Activated naive CD4-positive, alpha-beta T cell treated with anti-CD3 and anti-CD28 coated beads, Interleukin-2, amount 10 ng/mL, durations not matched to agents 7 days and 5 days (primary cell): ENCODE data around the gene GHRL.

Source experiments
- CTCF ChIA-PET: fragments of 350-600 bp; sonication (Branson Sonifier 250); formaldehyde crosslinking; loops from one replicate; lab custom pipeline; 2021; ENCODE audit warnings: antibody characterized with exemption; lab: Charles Lee
- DNase-seq: peaks from one replicate; pipeline ENCODE4 v3.0.0-alpha.2; 2020
- H3K27ac Mint-ChIP-seq: one replicate; pipeline ENCODE4 v1.8.0; 2021; ENCODE audit warnings: mild to moderate bottlenecking, moderate library complexity, mixed read lengths
- H3K27me3 Mint-ChIP-seq: one replicate; pipeline ENCODE4 v1.8.0; 2021; ENCODE audit warnings: mild to moderate bottlenecking, mixed read lengths
- H3K36me3 Mint-ChIP-seq: one replicate; pipeline ENCODE4 v1.8.0; 2021; ENCODE audit warnings: mixed read lengths
- H3K4me1 Mint-ChIP-seq: one replicate; pipeline ENCODE4 v1.8.0; 2021; ENCODE audit warnings: mixed read lengths
- H3K4me3 Mint-ChIP-seq: one replicate; pipeline ENCODE4 v1.8.0; 2021; ENCODE audit warnings: mild to moderate bottlenecking, moderate library complexity, mixed read lengths
- H3K9me3 Mint-ChIP-seq: one replicate; pipeline ENCODE4 v1.8.0; 2021; ENCODE audit warnings: mixed read lengths

The GHRL gene

GRCh38 chr3:10292505-10293419, at the start of gene GHRL:
Gene GHRL (minus strand): TSS chr3:10292947. CDS start chr3:10290180, 2,767 bp downstream.
- no peaks in the 10 kb centered on the region for H3K9me3 Mint-ChIP-seq
- H3K4me1 Mint-ChIP-seq: peaks cover 15% of the 10 kb centered on the region
- peak within 1 kb of the TSS; percentile 70 for H3K27ac Mint-ChIP-seq
- H3K27me3 Mint-ChIP-seq: no peaks in the 10 kb centered on the region
- CTCF ChIA-PET: interaction anchor here (0.8 to 1.2 kb wide), 4 partner anchors 13 to 466 kb away, joined by 3 to 4 read pairs (median 3); no protein-coding TSS in a partner anchor
- DNase-seq: no peak
- peaks cover 38% of the 10 kb centered on the region for H3K36me3 Mint-ChIP-seq
- no peak within 1 kb of the TSS for H3K4me3 Mint-ChIP-seq

GRCh38 chr3:10341901-10342398, 49.2 kb upstream of the GHRL start:
- DNase-seq: no peak
- H3K27me3 Mint-ChIP-seq: peaks cover 4% of the 10 kb centered on the region
- no peaks in the 10 kb centered on the region for H3K36me3 Mint-ChIP-seq
- no peak overlapping the region for H3K4me3 Mint-ChIP-seq
- CTCF ChIA-PET: no interaction called here
- no peaks in the 10 kb centered on the region for H3K4me1 Mint-ChIP-seq
- H3K27ac Mint-ChIP-seq: no peak overlapping the region
- H3K9me3 Mint-ChIP-seq: no peaks in the 10 kb centered on the region

DNA sequence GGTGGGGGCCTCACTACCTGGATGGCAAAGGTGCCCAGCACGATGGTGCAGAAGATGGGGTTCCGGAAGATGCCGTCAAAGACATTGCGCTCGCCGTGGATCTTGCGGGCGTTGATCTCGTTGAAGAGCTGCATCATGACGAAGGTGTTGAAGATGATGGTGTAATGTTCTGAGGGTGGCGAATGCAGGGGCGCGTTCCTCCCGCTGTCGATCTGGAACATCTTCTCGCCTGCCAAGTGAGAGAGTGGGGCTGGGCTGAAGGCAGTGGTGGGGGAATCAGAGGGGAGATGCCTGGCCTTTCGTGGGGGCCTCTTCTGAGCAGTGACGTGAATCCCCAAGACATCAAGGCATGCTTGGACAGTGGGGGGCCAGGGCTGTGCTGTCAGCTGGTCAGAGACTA, 47.7 kb upstream of the GHRL start:
- Mint-ChIP-seq H3K4me3 (no peak overlapping the region), H3K4me1 (no peaks in the 10 kb centered on the region), H3K27me3 (peaks cover 4% of the 10 kb centered on the region), H3K9me3 (no peaks in the 10 kb centered on the region), H3K36me3 (no peaks in the 10 kb centered on the region), H3K27ac (no peak overlapping the region)
- no peak for DNase-seq
- CTCF ChIA-PET: interaction anchor here (1.1 to 2.7 kb wide), 2 partner anchors 21 to 399 kb away, joined by 3 to 12 read pairs; no protein-coding TSS in a partner anchor

DNA sequence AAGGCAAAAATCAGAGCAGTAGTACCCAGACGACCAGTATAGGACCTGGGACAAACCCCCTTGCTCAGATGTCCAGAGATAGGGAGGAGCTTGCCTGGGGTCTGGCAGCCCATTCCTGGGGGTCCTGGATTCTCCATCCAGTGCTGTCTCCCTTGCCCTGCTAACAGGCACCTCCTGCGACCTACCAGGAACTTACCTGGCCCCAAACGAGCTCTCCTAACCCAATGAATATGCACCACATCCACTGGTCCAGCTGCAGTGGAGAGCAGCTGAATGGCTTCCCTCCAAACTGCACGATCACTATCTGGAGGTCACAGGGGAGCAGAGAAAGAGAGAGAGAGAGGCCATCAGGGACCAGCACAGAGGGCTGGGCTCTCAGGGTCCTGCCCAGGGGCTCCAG, 47.3 kb upstream of the GHRL start:
- Mint-ChIP-seq H3K27me3 (peaks cover 4% of the 10 kb centered on the region), H3K36me3 (no peaks in the 10 kb centered on the region), H3K27ac (no peak overlapping the region), H3K9me3 (no peaks in the 10 kb centered on the region), H3K4me3 (no peak overlapping the region), H3K4me1 (peaks cover 4% of the 10 kb centered on the region)
- no peak for DNase-seq
- CTCF ChIA-PET: interaction anchor here (1.0 to 2.7 kb wide), 5 partner anchors 10 to 399 kb away, joined by 3 to 12 read pairs (median 5); no protein-coding TSS in a partner anchor

DNA sequence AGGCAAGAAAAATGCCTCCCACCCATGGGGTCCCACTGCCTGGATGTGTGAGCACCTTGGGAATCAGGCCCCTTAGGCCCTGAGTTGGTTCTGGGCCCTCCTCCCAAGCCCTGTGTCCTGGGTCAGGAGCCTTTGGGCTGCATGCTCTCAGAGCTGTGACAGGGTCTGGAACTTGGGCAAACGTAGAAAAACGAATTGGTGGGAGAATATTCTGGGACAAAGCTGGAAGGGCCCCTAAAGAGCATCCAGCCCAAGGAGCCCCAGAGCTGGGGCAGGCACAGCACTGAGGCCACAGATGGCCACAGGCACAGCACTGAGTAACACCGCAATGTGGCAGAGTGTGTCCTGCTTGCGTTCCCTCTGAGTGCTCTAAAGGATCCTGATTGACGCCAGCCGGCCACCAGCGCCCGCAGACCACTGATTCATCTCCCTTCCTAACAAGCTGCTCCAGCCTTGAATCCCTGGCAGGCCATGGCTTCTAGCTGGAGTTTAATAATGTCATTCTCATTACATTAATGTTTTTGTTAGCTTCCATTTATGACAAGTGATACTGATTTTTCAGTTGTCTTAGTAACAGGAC, 46.7 kb upstream of the GHRL start:
- peaks cover 6% of the 10 kb centered on the region for H3K4me1 Mint-ChIP-seq
- no peaks in the 10 kb centered on the region for H3K36me3 Mint-ChIP-seq
- no peak overlapping the region for H3K27ac Mint-ChIP-seq
- CTCF ChIA-PET: interaction anchor here (0.7 to 2.7 kb wide), 7 partner anchors 9 to 400 kb away, joined by 3 to 12 read pairs (median 3); no protein-coding TSS in a partner anchor
- no peak for DNase-seq
- H3K4me3 Mint-ChIP-seq: no peak overlapping the region
- no peaks in the 10 kb centered on the region for H3K9me3 Mint-ChIP-seq
- H3K27me3 Mint-ChIP-seq: peaks cover 8% of the 10 kb centered on the region

DNA sequence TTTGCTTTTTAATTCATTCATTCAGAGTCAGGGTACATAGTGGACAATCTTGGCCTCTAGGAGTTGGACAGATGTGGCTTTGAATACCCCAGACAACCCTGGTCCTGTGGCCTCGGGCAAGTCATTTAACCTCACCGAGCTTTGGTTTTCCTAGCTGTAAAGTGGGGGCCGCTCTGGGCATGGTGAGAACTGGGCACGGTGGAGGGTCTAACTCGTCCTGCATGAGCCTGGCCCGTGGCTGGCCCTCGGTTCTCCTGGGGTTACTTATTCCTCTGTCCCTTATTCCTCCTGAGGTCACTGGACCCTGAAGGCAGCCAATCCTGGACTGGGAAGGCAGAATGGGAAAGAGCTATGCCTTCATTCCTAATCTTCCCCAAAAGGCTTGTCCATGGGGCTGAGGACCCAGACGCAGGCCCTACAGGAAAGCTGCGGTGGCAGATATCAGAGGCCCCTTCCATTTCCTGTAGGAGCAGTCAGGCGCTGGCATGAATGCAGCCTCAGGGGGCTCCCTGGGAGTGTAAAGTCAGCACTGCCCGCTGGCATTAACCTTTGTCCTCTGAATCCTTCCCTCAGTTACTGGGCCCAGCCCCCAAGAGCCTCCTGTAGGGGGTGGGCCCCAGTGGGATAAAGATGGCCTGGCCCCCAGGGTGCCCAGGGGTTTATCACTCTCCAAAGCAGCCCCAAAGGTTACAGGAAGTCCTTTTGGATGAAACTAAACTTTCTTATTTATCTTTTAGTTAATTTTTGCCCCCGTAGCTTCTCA, 46.0 kb upstream of the GHRL start:
- Mint-ChIP-seq H3K9me3 (no peaks in the 10 kb centered on the region), H3K36me3 (no peaks in the 10 kb centered on the region), H3K27ac (no peak overlapping the region), H3K27me3 (peaks cover 9% of the 10 kb centered on the region), H3K4me1 (peaks cover 6% of the 10 kb centered on the region), H3K4me3 (no peak overlapping the region)
- no peak for DNase-seq
- CTCF ChIA-PET: interaction anchor here (1.0 to 2.7 kb wide), 4 partner anchors 9 to 400 kb away, joined by 3 to 12 read pairs (median 4); no protein-coding TSS in a partner anchor

DNA sequence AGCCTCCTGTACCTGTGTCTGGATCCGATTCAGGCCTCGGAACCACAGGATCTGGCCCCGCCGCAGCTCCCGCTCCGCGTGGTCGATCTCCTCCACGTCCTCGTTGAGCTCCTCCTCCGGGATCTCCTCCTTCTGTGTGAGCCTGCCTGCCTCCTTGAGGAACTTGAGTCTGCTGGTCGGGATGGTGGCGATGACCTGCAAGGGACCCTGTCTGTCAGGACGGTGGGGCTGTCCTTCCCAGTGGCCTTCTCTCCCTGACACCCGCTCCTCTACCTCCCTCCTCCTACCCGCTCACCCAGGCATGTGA, 45.4 kb upstream of the GHRL start:
- Mint-ChIP-seq H3K4me3 (no peak overlapping the region), H3K27ac (no peak overlapping the region), H3K36me3 (no peaks in the 10 kb centered on the region), H3K9me3 (no peaks in the 10 kb centered on the region), H3K4me1 (peaks cover 10% of the 10 kb centered on the region), H3K27me3 (peaks cover 9% of the 10 kb centered on the region)
- CTCF ChIA-PET: no interaction called here
- no peak for DNase-seq

- H3K27ac Mint-ChIP-seq: no peak overlapping the region
- peaks cover 14% of the 10 kb centered on the region for H3K4me1 Mint-ChIP-seq
- peaks cover 11% of the 10 kb centered on the region for H3K27me3 Mint-ChIP-seq
- H3K9me3 Mint-ChIP-seq: no peaks in the 10 kb centered on the region
- no peaks in the 10 kb centered on the region for H3K36me3 Mint-ChIP-seq
- no peak overlapping the region for H3K4me3 Mint-ChIP-seq
- CTCF ChIA-PET: no interaction called here
- no peak for DNase-seq
These were observed 44.8 kb upstream of the GHRL start for GRCh38 chr3:10337323-10338163.

DNA sequence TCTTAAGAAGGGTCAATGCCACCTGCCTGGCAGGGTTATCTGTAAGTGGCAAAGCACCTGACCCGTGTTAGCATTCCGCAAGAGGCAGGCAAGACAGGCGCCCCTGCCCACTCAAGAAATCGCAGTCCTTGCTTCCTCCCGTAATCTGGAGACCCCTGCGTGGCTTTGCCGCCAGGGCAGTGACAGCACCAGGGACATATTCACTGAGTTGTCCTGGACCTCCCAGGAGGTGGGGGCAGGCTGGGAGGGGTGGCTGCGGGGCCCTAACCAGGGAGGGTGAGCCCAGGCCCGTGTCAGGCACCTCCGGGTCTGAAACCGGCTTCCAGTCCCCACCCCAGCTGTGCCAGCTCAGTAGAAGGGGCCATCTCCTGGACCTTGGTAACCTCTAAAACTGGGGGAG, 44.0 kb upstream of the GHRL start:
- CTCF ChIA-PET: no interaction called here
- Mint-ChIP-seq H3K27me3 (peaks cover 17% of the 10 kb centered on the region), H3K27ac (no peak overlapping the region), H3K9me3 (no peaks in the 10 kb centered on the region), H3K4me3 (no peak overlapping the region), H3K4me1 (peaks cover 14% of the 10 kb centered on the region), H3K36me3 (no peaks in the 10 kb centered on the region)
- no peak for DNase-seq

DNA sequence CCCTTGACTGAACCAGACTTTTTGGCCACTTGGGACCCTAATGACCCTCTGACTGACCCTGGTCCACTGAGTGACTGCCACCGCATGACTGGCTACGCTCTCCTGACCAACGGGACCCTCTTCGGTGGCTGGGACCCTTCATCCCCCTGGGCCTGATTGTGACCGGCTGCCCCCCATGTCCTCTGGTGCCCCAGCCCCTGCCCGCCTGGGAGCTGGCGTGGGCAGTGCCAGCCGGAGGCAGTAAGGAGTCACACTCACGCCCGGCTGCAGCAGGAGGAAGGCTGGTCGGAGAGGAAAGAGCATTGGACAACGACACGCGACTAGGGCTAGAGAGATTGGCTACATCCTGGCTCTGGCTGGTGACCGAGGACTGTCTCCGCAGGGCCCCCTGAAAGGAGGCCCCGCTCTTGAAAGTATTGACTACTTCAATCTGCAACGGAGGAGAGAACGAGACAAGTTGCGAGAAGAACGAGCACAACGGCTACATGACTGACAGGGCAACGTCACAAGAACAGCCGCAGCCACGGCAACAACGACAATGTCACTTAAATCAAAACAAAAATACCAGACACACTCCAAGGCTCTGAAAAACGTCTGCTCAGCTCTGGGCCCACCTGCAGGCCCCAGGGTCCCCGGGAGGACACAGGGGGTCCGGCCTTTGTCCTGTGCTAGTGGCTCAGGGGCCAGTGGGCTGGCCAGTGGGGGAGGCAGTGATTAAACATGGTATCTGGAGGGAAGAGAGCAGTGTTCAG, 43.3 kb upstream of the GHRL start:
- peaks cover 14% of the 10 kb centered on the region for H3K4me1 Mint-ChIP-seq
- CTCF ChIA-PET: no interaction called here
- no peak overlapping the region for H3K27ac Mint-ChIP-seq

DNA sequence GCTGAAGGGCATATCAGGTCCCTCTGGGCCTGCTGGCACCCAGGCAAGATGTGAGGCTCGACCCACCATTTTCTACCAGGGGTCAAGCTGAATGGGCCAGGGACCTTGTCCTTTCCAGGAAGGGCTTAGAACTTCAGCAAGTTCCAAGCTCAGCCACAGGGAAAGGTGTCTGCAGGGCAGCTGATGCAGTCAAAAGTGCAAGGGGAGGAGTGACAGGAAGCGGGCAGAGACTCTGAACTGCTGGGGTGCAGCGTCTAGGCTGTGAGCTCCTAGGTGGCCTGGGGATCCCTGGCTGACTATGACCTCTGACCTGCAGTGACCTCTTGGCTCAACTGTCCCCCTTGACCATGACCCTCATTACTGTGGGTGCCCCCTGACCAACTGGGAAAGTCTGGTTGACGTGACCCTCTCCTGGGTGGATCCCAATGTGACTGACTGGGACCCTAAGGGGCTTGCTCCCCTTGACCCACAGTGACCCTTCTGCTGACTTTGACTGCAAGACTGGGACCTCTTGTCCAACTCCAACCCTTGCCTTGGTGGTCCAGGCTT, 42.5 kb upstream of the GHRL start:
- Mint-ChIP-seq H3K27ac (no peak overlapping the region), H3K27me3 (peaks cover 27% of the 10 kb centered on the region), H3K9me3 (no peaks in the 10 kb centered on the region), H3K36me3 (no peaks in the 10 kb centered on the region), H3K4me1 (peaks cover 14% of the 10 kb centered on the region), H3K4me3 (no peak overlapping the region)
- peak; percentile 37 for DNase-seq
- CTCF ChIA-PET: interaction anchor here (0.7 to 1.6 kb wide), 3 partner anchors 9 to 433 kb away, joined by 3 to 9 read pairs (median 3); partner anchors contain the start of gene IL17RE

More for the DNA sequence above, 43.3 kb upstream of the GHRL start:
- no peak for DNase-seq
- no peaks in the 10 kb centered on the region for H3K9me3 Mint-ChIP-seq
- no peaks in the 10 kb centered on the region for H3K36me3 Mint-ChIP-seq
- H3K27me3 Mint-ChIP-seq: peaks cover 22% of the 10 kb centered on the region
- H3K4me3 Mint-ChIP-seq: no peak overlapping the region

- H3K27me3 Mint-ChIP-seq: peaks cover 35% of the 10 kb centered on the region
- H3K4me3 Mint-ChIP-seq: no peak overlapping the region
- H3K4me1 Mint-ChIP-seq: peaks cover 14% of the 10 kb centered on the region
- no peaks in the 10 kb centered on the region for H3K36me3 Mint-ChIP-seq
- H3K27ac Mint-ChIP-seq: no peak overlapping the region
- DNase-seq: no peak
- H3K9me3 Mint-ChIP-seq: no peaks in the 10 kb centered on the region
- CTCF ChIA-PET: interaction anchor here (0.7 to 1.6 kb wide), 3 partner anchors 10 to 432 kb away, joined by 3 to 9 read pairs (median 3); partner anchors contain the start of gene IL17RE
These were observed 41.7 kb upstream of the GHRL start for GRCh38 chr3:10334459-10334858.
